Body of pancreas (tissue), 4 donors: ENCODE results near the gene RNF146. TPM values are rescaled to one million over a fixed set of nuclear protein-coding genes. Genes with fewer than 3 reads are reported as not detected.

ENCODE experiments used
- ATAC-seq: fragments of 150-250 bp; one replicate; pipeline ENCODE4 v1.9.1; 2016
- DNase-seq, 4 donors: peaks; one replicate each; pipeline ENCODE4 v3.0.0-alpha.2; 2019
- H3K27ac ChIP-seq, 4 donors: fragments of 200-600 bp; sonication (generic); 1 replicate in 3 of 4; 2 replicates in 1 of 4; pipeline versions ENCODE4 v1.5.1 to v1.6.1; 2016 to 2019; ENCODE audit warnings: mild to moderate bottlenecking in 1 of 4, mixed read lengths in 1 of 4, moderate library complexity in 1 of 4
- H3K27me3 ChIP-seq, 2 donors: fragments of 200-600 bp; sonication (generic); one replicate each; pipeline ENCODE4 v1.6.0; 2016; ENCODE audit warnings: mild to moderate bottlenecking in 1 of 2
- H3K36me3 ChIP-seq, 2 donors: fragments of 200-600 bp; sonication (generic); replicated peaks in 1 of 2; 2 replicates each; pipeline ENCODE4 v1.5.1; 2016; ENCODE audit warnings: low read depth in 2 of 2; ENCODE audit not compliant: insufficient read depth in 1 of 2
- H3K4me1 ChIP-seq: fragments of 200-600 bp; sonication (generic); one replicate; pipeline ENCODE4 v1.6.0; 2016
- H3K4me3 ChIP-seq, 2 donors: fragments of 200-600 bp; sonication (generic); 1 replicate in 1 of 2; 2 replicates in 1 of 2; pipeline ENCODE4 v1.5.1; 2016 to 2019
- H3K9me3 ChIP-seq, 3 donors: fragments of 200-600 bp; sonication (generic); 1 replicate in 2 of 3; 2 replicates in 1 of 3; pipeline ENCODE4 v1.5.1; 2016
- POLR2A ChIP-seq, 3 donors: fragments of 450-650 bp; IDR thresholded peaks; one replicate each; pipeline ENCODE4 v1.6.1; 2016; ENCODE audit warnings: antibody characterized with exemption in 3 of 3, mild to moderate bottlenecking in 2 of 3
- WGBS, 2 donors: methylation state at CpG; one replicate each; pipeline ENCODE4 v1.1.5; 2017; 5-methylcytosine and 5-hydroxymethylcytosine counted together
- intact Hi-C: fragments of 100-400 bp; cut with DNase I; formaldehyde crosslinking; loops from one replicate; pipeline ENCODE4 v1.15.1; 2023
- total RNA-seq, 2 donors: library from RNA; depleted of rRNA; stranded (reverse); fragments of >200 nt; gene quantifications; one replicate each; pipeline ENCODE4 v1.1.0, GENCODE V29; 2016
- TF ChIP-seq, protein P1 (sequence below), 7 experiments: fragments of 450-650 bp in 4 of 7; fragments of 200-600 bp in 3 of 7; sonication (generic) in 3 of 7; IDR thresholded peaks; one replicate each; pipeline ENCODE4 v1.5.1; 2016 to 2019; ENCODE audit warnings: antibody characterized with exemption in 7 of 7

RNF146 gene
- total RNA-seq, 2 donors from 2014 or later, result 36.8 to 42.2 TPM

DNA sequence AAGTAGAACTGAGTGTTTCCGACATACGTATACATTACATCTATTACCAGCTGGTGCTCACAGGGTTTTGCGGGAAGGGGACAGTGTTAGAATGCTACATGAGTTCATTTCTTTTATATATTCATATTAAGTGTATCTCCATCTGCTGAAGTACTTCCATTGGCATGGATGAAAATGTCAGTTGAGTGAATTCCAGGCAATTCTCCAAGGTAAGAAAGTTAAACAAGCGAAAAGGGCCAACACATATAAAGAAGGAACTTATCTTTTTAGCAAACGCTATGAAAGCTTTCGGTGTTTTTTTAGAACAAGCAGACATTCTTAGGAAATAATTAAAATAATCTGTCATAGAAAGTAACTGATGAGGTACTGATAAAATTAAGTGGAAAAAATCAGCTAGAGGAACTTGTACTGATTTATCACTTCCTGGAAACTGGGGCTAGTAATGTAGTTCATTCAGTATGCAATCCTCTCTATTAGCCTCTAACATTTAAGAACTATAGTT, 34.6 kb downstream of the RNF146 start:
- H3K36me3 ChIP-seq, result no peaks in the 10 kb centered on the region
- intact Hi-C loops, result no loop called here
- peak; percentile 48 for ATAC-seq
- H3K4me3 ChIP-seq, result no peak overlapping the region
- no peak for DNase-seq
- no peaks in the 10 kb centered on the region for H3K27me3 ChIP-seq
- peaks cover 14% of the 10 kb centered on the region for H3K4me1 ChIP-seq
- TF ChIP-seq, protein P1, sequence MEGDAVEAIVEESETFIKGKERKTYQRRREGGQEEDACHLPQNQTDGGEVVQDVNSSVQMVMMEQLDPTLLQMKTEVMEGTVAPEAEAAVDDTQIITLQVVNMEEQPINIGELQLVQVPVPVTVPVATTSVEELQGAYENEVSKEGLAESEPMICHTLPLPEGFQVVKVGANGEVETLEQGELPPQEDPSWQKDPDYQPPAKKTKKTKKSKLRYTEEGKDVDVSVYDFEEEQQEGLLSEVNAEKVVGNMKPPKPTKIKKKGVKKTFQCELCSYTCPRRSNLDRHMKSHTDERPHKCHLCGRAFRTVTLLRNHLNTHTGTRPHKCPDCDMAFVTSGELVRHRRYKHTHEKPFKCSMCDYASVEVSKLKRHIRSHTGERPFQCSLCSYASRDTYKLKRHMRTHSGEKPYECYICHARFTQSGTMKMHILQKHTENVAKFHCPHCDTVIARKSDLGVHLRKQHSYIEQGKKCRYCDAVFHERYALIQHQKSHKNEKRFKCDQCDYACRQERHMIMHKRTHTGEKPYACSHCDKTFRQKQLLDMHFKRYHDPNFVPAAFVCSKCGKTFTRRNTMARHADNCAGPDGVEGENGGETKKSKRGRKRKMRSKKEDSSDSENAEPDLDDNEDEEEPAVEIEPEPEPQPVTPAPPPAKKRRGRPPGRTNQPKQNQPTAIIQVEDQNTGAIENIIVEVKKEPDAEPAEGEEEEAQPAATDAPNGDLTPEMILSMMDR (IDR thresholded peaks at IDR 0.05), result no peak
- TF ChIP-seq POLR2A (IDR thresholded peaks at IDR 0.05), result no peak
- no peaks in the 10 kb centered on the region for H3K9me3 ChIP-seq
- WGBS, 2 donors, result 51 to 52% methylated on average over 6 of the region's 6 CpGs
- H3K27ac ChIP-seq, result peak overlapping the region in 1 of 4 donors; percentile 56

DNA sequence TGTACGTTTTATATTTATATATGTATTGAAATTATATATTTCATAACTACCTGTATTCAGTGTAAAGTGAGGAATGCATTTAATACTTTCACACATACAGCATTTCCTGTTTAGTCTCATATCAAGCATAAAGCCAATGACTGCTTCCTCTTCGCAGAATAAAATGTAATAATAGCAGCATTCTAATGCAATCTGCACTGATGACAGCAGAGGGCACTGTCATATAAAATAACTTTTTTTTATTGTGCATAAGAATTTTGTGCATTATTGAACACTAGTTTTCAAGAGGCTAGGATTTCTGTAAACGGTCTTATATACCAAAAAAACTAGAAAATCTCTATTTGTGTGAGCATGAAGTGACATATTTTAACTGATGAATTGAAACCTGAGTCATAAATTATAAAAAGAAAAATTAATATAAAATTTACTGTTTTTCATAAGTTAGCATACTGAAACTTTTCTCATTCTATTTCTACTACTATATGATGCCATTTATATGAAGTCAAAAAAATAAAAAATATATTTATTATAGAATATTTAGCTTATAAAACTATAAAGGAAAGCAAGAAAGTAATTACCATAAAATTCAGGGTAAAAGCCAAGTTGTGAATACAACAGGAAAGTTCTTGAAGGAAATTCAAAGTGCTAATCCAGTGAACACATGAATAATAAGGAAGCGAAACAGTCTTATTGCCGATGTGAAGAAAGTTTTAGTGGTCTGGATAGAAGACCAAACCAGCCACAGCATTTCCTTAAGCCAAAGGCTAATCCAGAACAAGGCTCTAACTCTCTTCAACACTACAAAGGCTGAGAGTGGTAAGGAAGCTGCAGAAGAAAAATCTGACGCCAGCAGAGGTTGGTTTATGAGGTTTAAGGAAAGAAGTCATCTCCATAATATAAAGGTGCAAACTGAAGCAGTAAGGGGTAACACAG, 36.3 kb downstream of the RNF146 start:
- 49 to 55% methylated on average over 6 of the region's 6 CpGs for WGBS, 2 donors
- DNase-seq (peak; percentile 22 to 62 (median 52)), ATAC-seq (peak; percentile 66)
- H3K36me3 ChIP-seq, result no peaks in the 10 kb centered on the region
- H3K9me3 ChIP-seq, result peaks cover 0 to 2% (median 0%) of the 10 kb centered on the region in 3 donors
- intact Hi-C loops, result no loop called here
- peaks cover 14% of the 10 kb centered on the region for H3K4me1 ChIP-seq
- no peak overlapping the region for H3K4me3 ChIP-seq
- H3K27ac ChIP-seq, result no peak overlapping the region
- no peaks in the 10 kb centered on the region for H3K27me3 ChIP-seq
- TF ChIP-seq, protein P1 (IDR thresholded peaks at IDR 0.05), result peak in 6 of 7 experiments; percentile 46 to 76 (median 68)
- TF ChIP-seq POLR2A (IDR thresholded peaks at IDR 0.05), result no peak

DNA sequence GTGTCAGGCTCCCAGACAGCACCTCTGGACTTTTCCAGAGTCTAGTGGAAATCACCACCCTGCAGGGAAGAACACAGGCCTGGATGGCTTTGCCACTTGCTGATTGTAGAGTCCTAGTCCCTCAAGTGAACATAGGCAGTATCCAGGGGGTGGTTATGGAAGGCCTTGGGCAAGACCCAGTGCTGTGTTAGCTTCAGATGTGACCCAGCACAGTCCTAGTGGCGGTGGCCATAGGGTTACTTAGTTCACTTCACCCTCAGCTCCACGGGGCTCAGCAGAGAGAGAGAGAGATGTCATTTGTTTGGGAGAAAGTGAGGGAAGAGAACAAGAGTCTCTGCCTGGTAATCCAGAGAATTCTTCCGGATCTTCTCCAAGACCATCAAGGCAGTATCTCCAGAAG, 37.3 kb downstream of the RNF146 start:
- no peak overlapping the region for H3K27ac ChIP-seq
- H3K9me3 ChIP-seq, result peaks cover 0 to 8% (median 0%) of the 10 kb centered on the region in 3 donors
- 92 to 97% methylated on average over 3 of the region's 3 CpGs for WGBS, 2 donors
- ATAC-seq, result no peak
- no peaks in the 10 kb centered on the region for H3K36me3 ChIP-seq
- intact Hi-C loops, result no loop called here
- no peak for TF ChIP-seq POLR2A (IDR thresholded peaks at IDR 0.05)
- TF ChIP-seq, protein P1 (IDR thresholded peaks at IDR 0.05), result no peak
- no peak for DNase-seq
- H3K4me1 ChIP-seq, result peaks cover 14% of the 10 kb centered on the region
- H3K27me3 ChIP-seq, result no peaks in the 10 kb centered on the region
- no peak overlapping the region for H3K4me3 ChIP-seq

DNA sequence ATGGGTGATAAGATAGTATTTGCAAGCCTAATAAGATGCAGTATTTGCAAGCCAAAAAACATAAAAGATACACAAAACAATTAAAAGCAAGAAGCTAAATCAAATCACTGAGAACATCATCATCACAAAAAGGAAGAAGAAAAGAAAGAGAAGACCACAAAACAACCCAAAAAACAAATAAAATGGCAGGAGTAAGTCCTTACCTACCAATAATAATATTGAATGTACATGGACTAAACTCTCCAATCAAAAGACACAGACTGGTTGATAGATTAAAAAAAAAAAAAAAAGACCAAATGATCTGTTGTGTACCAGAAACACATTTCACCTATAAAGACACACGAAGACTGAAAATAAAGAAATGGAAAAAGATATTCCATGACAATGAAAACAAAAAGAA, 39.1 kb downstream of the RNF146 start:
- Histone ChIP-seq H3K27ac (no peak overlapping the region), H3K9me3 (peaks cover 0 to 8% (median 0%) of the 10 kb centered on the region in 3 donors), H3K27me3 (no peaks in the 10 kb centered on the region), H3K36me3 (no peaks in the 10 kb centered on the region), H3K4me3 (no peak overlapping the region), H3K4me1 (peaks cover 14% of the 10 kb centered on the region)
- DNase-seq (no peak), ATAC-seq (no peak)
- 94 to 100% methylated on average over 1 of the region's 1 CpG for WGBS, 2 donors
- intact Hi-C loops, result no loop called here
- TF ChIP-seq, protein P1 (IDR thresholded peaks at IDR 0.05), result no peak
- TF ChIP-seq POLR2A (IDR thresholded peaks at IDR 0.05), result no peak
